DMS53 (cell line): Measurements from ENCODE around the gene CDH13.

Experiments used
- DNase-seq: peaks from one replicate; lab custom pipeline; 2025; lab: John Stamatoyannopoulos, UW

The CDH13 gene

DNA sequence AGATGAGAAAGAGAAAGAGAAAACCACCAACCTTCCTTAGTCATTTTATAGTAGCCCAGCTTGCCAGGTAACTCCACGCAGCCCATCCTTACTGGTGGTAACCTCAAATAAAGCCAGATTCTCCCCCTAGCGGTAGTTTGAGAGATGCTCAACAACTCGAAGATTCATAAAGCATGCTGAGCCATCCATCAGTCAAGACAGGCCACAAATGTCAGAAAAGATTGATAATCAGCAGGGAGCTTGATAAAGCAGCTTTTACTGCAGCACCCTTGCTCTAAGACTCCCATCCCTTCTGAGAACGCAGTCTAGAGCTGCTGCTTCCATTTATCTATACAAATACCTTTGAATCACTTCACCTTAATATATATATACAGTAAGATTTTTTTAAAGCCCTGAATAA is 729.5 kb downstream of the CDH13 start:
- peak; percentile 77 for DNase-seq

DNA sequence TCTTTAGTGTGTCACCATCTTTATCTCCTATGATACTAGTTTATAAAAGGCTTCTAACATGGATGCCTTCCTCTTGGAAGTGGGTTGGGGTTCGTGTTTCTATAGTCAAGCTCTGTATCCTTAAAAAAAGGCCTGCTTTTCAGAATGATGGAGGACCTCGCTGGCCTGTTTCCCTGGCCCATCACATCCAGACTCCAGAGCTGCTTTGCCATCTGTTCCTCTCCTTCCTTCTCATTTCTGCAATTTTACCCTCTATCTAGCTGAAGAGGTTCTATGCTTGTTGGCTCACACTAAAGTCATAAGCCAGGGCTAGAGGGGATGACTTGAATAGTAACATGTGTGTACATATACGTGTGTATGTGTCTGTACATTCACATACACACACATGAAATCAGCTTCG is 730.2 kb downstream of the CDH13 start:
- DNase-seq = no peak

- no peak for DNase-seq
These were observed 736.8 kb downstream of the CDH13 start for GRCh38 chr16:83363521-83363920.

GRCh38 chr16:83365166-83365565 is 738.4 kb downstream of the CDH13 start:
- no peak for DNase-seq

GRCh38 chr16:83366228-83366627 is 739.5 kb downstream of the CDH13 start:
- no peak for DNase-seq

DNA sequence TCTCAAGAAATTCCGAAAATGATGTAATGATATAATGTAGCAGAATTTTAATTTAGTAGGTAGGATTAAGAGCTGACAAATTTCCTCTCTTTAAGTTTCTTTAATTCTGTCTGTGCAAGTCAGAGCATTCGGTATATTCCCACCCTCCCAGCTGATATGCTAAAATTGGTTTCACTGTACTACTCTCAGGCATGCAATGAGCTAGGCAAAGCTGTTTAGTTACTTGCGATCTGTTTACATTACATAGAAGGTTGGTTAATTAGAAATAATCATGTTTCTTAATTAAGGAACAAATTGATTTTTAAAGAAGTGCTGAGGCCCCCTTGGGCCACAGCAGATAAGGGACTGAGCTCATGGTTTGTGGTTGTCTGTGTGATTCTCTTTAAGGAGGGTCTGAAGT is 748.2 kb downstream of the CDH13 start:
- DNase-seq = no peak

DNA sequence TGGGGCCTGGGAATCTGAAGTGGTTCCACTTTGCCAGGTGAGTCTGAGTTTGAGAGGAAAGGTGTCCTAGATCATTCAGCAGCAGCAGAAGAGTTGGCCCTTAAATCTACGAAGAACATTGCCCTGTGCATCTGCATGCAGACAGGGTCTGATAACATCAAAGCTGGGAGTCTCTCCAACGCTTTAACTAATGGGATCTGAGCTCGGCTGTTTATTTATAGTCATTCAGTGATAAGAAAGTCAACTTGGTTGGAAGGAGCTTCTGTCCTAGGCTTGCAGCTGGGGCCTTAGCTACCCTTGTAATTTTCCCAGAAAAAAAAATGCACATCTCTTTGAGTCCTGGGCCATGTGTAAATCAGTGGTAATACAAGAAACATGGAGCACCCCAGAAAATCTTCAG is 763.0 kb downstream of the CDH13 start:
- DNase-seq = no peak

- DNase-seq = no peak
These were observed 764.0 kb downstream of the CDH13 start for GRCh38 chr16:83390759-83391158.

DNA sequence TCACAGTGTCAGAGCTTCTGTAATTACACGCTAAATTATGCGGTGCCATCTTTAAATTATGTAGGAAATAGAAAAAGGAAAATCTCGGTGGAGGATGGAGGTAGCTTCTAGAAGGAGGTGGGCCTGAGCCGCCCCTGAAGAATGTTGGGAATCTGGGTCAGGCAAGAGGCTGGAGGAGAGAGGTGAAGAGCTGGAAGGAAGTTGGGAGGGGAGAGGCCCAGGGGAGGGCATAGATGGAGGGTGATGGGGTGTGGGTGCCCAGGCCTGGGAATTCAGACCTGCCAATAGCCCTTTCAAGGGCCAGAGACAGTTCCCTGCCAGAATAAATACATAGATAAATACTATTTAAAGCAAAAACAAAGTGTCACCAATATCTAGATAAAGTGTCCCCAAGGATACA is 766.0 kb downstream of the CDH13 start:
- DNase-seq = no peak

DNA sequence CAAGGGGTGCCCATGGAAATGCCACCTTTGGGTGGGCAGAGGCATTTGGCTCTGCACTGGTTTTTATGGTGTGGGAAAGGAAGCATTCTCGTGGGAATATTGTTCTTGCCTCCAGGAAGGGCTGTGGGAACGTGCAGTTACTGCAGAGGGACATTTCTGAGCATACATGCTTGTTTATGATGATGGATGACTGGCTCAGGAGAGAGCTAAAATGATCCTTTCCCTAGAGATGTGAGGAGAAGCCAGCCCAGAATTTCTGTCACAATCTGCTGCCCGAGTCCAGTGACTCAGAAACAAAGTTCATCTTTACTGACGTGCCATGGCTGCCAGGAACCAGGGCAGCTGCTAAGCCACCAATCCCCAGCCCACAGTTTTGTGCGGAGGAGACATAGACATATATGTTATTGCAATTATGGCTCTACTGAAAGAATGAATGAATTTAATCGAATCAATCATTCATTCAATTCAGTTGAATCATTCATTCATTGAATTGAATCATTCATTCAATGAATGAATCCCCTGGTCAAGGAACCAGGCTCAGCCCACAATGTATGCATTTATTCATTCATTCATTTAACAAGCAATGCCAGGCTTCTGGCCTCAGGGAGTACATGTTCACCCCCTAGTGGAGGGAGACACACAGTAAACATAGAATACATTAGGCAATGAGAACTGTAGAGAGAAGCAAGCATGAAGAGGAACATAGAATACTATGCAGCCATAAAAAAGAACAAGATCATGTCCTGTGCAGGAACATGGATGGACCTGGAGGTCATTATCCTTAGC is 766.6 kb downstream of the CDH13 start:
- peak; percentile 4 for DNase-seq

- no peak for DNase-seq
These were observed 771.0 kb downstream of the CDH13 start for GRCh38 chr16:83397601-83398291.

DNA sequence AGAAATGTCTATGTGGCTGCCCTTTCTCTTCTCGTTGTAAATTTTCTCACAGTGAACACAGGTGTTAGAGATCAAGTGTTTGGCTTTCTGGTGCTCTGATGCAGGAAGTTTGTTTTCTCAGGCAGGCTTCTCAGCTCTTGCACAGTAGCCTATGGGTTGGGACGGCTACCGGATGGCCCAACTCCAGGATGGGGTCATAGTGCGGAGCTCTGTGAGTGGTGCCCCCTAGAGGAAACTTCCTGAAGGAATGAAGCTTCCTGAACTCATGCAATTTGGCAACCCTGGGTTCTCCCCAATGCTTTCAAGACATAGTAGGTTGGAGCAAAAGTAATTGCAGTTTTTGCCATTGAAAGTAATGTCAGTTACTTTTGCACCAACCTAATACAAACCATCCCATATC is 773.5 kb downstream of the CDH13 start:
- peak; percentile 29 for DNase-seq

- no peak for DNase-seq
These were observed 775.5 kb downstream of the CDH13 start for GRCh38 chr16:83402160-83402814.

DNA sequence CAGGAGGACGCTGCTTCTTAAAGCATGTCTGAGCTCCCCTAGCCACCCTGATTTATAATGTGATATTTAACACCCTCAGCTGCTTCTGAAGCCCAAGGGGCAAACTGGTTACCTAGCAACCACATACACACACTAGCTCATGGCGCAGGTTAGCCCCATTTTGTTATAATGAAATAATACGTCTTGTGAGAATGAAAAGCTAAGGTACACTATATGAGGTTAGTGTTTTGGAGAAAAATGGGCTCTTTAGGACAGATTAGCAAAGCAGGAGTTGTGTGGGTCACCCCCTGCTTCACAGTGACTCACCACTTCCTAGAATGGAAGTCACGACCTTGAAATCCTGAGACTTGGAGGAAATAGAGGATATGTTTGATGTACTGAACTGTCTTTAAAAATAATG is 776.2 kb downstream of the CDH13 start:
- DNase-seq = no peak

- no peak for DNase-seq
These were observed 777.0 kb downstream of the CDH13 start for GRCh38 chr16:83403761-83404160.

- DNase-seq = no peak
These were observed 777.5 kb downstream of the CDH13 start for GRCh38 chr16:83404261-83404660.

- DNase-seq = no peak
These were observed 781.2 kb downstream of the CDH13 start for GRCh38 chr16:83407928-83408327.

DNA sequence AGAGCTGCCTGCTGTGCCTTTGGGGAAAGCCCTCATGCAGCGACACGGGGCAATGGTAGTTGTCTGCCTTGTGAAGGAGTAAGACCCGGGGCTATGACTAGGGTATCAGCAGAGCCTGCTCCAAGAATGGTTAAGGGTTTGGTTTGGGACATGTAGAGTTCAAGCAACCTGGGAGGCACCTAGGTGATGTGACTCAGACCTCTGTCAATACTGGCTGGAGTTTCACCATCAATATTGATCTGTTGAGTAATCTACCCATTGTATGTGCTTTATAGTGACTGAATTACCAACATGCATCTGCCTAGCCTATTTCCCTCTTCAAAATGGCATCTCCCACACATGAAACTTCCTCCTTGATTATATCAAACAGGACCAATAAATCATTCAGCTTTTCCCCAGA is 782.6 kb downstream of the CDH13 start:
- peak; percentile 6 for DNase-seq

DNA sequence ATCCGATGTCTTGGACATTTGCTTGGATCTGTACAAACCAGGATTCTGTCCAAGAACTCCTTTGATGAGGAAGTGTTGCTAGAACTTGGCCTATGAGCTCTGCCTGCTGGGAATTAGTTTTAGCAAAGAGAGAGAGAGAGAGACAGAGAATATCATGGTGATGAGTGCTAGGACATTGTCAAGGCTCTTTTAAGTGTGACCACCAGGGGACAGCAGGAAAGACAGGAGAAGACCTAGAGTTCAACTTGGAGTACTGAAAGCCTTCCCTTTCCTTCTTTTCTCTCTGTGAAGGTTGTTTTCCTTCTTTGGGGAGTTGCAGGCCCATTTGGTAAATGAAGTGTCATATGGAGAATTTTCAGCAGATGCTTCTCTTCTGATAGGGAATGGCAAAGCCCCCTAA is 791.8 kb downstream of the CDH13 start:
- DNase-seq = peak; percentile 11

GRCh38 chr16:83420206-83420760 is 793.5 kb downstream of the CDH13 start:
- DNase-seq = peak; percentile 12

- peak; percentile 3 for DNase-seq
These were observed 806.4 kb downstream of the CDH13 start for GRCh38 chr16:83433201-83433600.

GRCh38 chr16:83437036-83437435 is 810.3 kb downstream of the CDH13 start:
- no peak for DNase-seq

DNA sequence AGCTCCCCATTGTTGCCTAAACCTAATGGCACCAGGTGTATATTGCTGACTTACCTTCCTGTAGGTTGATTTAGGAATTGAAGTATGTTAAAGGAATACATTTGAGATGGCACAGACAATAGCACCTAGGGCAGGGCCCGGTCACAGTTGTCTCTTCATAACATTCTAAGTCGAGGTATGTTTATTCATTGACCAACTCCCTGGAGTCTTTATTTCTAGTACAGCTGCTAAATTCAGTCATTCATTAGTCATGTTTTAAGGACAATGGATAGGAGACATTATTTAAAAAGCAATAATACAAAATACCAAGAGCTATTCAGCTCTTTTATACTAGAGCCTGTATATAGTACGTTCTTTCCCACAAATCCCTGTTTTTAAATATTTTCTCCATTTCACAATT is 811.6 kb downstream of the CDH13 start:
- DNase-seq = no peak
